Islet precursor cell (in vitro differentiated cells): ENCODE data around the gene RPTOR.
A peak's percentile ranks its signal among the peaks of the same experiment; 100 is the strongest.
"Not testable (repeated sequence)": the region's sequence is repeated elsewhere in the genome, so short reads cannot be mapped to it uniquely, and the experiment has no call there.

Experiments used
- DNase-seq: peaks from one replicate; pipeline ENCODE4 v3.0.0-alpha.2; 2018

The RPTOR gene

GRCh38 chr17:80698297-80698696 lies 153.7 kb downstream of the RPTOR start:
- peak; percentile 44 for DNase-seq

DNA sequence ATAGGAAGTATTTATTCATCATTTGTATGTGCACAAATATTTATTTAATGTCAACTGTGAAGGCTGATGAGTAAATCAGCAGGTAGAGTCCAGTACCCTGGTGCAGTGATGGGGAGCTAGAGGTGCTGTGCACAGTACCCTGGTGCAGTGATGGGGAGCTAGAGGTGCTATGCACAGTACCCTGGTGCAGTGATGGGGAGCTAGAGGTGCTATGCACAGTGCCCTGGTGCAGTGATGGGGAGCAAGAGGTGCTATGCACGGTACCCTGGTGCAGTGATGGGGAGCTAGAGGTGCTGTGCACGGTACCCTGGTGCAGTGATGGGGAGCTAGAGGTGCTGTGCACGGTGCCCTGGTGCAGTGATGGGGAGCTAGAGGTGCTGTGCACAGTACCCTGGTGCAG lies 154.6 kb downstream of the RPTOR start:
- DNase-seq, result not testable (repeated sequence)

DNA sequence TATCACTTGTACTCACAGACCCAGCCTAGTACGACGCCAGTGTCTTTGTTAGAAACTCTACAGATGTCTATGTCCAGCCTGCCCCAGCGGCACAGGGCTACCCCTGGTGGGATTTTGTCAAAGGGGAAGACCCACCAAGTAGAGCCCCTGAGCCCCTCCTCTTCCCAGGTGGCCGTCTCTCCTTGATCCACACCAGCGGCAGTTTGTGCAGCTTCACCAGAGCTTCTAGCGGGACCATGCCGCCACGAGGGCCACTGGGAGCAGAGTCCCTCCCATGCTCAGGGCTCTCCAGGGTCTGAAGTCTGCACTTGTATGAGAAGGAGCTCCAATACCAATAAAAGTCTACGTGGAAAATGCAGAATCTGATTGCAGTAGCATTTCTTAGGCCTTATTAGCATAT lies 157.1 kb downstream of the RPTOR start:
- peak; percentile 52 for DNase-seq

GRCh38 chr17:80702315-80703141 lies 157.9 kb downstream of the RPTOR start:
- peak; percentile 47 for DNase-seq

GRCh38 chr17:80703142-80703478 lies 158.5 kb downstream of the RPTOR start:
- peak; percentile 45 for DNase-seq

GRCh38 chr17:80704381-80704819 lies 159.8 kb downstream of the RPTOR start:
- no peak for DNase-seq

DNA sequence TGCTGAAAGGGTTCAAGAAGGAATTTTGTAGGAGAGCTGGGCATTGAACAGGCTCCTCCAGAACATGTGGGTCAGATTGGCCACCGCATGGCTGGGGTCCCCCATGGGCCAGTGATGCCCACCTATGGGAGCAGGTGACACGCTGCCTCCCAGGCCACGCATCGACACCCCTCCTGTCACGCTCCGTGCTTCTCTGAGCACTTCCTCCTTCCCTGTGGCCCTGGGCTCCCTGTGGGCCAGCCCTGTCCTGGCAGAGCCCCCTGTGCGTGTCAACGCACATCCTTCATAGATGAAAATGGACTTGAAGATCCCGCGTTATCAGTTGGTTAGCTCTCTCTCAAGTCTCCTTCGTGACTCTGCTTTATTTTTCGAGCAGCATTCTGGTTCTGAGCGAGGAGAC lies 160.3 kb downstream of the RPTOR start:
- peak; percentile 41 for DNase-seq

DNA sequence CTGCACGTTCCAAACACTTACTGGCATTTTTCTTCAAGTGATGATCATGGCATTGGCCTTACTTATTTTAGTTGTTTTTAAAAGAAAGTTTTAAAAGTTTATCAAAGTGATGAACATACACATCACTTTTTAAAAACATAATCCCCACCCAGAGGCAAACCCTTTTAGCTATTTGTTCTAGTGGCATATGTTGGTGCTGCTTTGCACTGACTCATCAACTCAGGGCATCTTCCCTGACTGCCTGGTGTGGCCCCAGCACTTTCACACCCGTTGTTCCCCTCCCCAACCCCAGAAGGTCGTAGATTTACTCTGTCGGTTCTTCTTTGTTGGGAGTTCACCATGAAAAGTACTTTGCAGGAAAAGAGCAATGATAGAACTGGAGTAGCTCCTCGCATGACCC lies 161.3 kb downstream of the RPTOR start:
- DNase-seq, result peak; percentile 53

DNA sequence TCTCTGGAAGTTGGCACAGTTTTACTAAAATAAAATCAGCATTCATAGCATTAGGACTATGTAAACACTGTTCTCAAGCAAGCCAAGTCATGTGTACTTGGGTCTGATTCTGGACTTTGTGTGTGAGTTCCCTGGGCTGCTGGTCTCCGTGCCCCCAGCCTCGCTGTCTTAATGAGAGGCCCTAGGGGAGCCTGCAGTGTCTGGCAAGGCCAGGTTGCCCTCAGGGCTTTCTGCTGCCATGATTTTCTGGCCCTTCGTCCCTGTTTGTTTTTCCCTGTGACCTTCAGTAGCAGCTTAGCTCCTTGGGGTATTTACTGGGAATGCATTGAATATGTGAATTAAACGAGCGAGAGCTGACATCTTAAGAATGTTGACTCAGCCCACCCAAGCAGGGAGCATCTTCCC lies 161.8 kb downstream of the RPTOR start:
- DNase-seq, result peak; percentile 83

DNA sequence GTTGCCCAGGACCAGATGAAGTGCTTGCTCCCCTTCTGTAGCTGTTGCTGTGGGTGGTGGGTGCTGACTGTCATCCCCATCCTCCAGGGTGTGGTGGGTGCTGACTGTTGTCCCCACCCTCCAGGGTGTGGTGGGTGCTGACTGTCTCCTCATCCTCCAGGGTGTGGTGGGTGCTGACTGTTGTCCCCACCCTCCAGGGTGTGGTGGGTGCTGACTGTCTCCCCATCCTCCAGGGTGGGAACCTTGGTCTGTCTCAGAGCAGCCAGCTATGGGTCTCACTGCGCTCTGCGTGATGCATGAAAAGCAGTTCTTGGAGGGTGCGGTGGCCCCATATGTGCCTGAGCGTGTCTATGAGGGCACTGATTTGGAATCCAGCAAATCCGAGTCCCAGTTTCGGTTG lies 163.8 kb downstream of the RPTOR start:
- no peak for DNase-seq

DNA sequence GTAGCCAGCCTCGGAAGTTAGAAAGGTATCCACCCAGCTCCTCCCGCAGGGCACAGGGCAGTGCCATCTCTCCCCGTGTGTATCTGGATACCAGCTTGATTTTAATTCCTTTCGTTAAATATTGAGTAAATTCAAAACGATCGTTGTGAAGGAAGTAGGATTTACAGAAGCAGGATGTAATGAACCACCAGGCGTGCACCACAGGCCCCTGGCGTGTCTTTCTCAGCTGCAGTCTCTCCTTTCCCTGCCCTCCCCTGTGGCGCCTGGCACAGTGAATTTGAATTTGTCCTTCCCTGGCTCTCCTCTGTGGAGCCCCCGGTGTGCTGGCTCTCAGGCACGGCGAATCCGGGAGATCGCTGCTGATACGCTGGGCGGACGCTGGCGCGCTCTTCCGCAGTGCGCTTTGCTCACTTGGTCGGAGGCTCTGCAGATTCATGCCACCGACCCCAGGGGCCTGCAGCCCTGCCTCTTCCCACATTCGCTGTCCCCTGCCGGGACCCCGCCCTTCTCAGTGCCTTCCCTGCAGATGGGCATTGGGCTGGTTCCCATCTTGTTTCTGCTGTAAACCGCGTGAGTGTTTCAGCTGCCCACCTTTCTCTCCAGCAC lies 164.6 kb downstream of the RPTOR start:
- DNase-seq, result no peak

DNA sequence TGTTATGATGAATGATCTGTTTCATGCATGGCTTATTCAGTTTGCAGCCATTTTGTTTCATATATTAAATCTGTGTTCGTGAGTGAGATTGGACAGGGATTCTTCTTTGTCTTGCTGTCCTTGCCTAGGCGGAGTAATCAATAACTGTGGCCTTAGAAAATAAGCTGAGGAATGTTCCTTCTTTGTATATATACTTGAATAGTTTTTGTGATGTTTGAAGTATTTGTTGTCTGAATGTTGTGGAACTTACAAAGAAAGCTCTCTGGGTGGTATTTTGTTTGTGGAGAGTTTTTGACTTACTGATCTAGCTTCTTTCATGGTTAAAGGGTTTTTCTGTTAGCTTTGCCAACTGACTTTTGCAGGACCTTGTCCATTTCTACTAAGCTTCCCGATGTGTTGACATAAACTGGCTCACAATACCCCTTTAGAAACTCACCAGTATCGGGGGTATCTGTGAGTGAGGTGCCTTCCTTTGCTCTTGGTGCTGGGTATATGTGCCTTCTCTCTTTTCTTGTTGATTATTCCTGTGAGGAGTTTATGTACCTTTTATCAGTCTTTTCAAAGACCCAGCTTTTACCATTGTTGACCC lies 166.2 kb downstream of the RPTOR start:
- DNase-seq, result no peak

GRCh38 chr17:80712089-80712488 lies 167.5 kb downstream of the RPTOR start:
- no peak for DNase-seq

GRCh38 chr17:80712606-80713005 lies 168.0 kb downstream of the RPTOR start:
- DNase-seq, result no peak

GRCh38 chr17:80716986-80717719 lies 172.5 kb downstream of the RPTOR start:
- no peak for DNase-seq

- no peak for DNase-seq
Measured at GRCh38 chr17:80717720-80718083, 173.1 kb downstream of the RPTOR start.

DNA sequence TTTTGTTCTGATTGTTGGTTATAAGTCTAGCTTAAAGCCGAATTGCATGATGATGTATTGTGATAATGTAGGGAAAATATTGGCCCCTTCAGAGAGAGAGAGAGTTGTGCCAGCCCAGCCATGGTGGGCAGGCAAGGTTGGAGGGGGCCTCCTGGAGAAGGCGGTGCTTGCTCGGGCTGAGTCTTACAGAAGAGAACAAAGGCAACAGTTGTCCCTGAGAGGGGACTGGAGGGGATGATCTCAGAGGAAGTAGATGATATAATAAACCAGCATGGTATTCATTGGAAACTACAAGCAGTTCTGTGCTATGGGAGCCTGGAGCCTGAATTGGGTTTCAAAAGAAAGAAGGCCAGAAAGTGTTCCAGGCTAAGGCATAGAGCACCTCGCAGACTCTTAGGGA lies 173.8 kb downstream of the RPTOR start:
- DNase-seq, result peak; percentile 60

DNA sequence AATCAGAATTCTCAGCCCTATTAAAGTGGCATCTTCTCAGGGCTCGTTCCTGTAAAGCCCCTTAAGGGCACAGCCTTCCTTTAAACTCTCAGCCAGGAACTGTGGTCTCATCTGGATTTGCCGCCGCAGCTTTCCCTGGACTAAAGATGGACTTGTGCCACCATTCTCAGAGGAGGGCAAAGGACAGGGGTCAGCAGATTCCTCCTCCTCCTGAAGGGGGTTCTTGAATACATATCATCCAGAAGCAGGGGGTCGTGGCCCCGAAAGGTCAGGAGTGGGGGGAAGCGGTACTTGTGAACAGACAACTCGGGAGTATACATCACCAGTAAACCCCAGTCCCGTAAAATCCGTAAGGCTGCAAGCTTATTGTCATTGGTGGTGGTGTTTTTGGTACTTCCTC lies 174.8 kb downstream of the RPTOR start:
- DNase-seq, result peak; percentile 43

GRCh38 chr17:80720610-80721577 lies 176.3 kb downstream of the RPTOR start:
- DNase-seq, result peak; percentile 81

DNA sequence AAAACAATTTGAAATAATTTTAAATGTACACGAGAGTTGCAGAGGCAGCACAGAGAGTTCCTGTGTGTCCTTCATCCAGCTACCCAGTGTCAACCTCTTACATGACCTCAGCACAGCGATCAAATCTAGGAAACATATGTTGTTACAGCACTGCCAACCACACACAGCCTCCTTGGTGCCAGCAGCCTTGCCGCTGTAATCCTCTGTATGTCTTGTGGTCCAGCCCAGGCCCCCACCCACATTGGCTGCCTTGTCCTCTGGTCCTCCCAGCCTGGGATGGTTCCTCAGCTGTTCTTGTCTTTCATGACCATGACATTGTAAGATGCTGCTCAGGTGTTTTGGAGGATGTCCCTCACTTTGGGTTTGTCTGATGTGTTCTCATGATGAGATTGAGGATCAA lies 178.0 kb downstream of the RPTOR start:
- DNase-seq, result no peak

DNA sequence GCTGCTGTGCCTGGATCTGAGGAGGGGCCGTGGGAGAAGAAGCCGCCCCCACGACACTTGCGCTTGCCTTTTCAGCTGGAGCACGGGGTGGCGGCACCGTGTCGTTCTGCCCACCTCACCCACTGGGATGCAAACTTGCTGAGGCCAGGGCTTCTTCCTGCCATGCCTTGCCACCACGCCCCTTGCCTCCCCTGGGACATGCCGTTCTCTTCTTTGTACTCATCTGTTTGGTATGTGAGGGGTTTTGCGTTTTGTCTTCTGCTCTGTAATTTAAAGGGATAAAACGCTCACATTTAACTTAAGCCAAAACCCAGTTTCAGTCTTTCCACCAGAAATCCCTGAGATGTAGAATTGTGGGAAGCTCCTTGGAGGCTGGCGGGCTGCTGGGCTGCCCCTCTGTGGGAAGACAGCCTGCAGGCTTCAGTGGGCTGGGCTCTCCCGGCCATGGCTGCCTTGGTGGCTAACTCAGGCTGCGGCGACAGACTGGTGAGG lies 180.2 kb downstream of the RPTOR start:
- DNase-seq, result no peak

- no peak for DNase-seq
Measured at GRCh38 chr17:80725517-80725916, 180.9 kb downstream of the RPTOR start.
